Measurements from ENCODE around the gene SDR39U1.

Gene SDR39U1

GRCh38 chr14:24463017-24463883 is 20.7 kb upstream of the SDR39U1 start:
- no peaks in the 10 kb centered on the region for H3K9me3 ChIP-seq (ENCODE audit: insufficient read depth, low read depth, low read length)
- H2BK5ac ChIP-seq (ENCODE audit: low read depth, low read length, poor library complexity) = no peak overlapping the region
- no peaks in the 10 kb centered on the region for H3K4me1 ChIP-seq (ENCODE audit: control insufficient read depth in 1 of 2, insufficient read depth in 2 of 2, low read length in 2 of 2)
- no peak overlapping the region for H3K23ac ChIP-seq (ENCODE audit: low read length)
- no peak overlapping the region for H3K14ac ChIP-seq (ENCODE audit: low read length)
- no peaks in the 10 kb centered on the region for H3K79me1 ChIP-seq (ENCODE audit: low read length)
- H4K8ac ChIP-seq (ENCODE audit: low read depth, low read length) = no peak overlapping the region
- H2BK120ac ChIP-seq (ENCODE audit: insufficient read depth, low read length, poor library complexity) = no peak overlapping the region
- no peak overlapping the region for H4K91ac ChIP-seq (ENCODE audit: low read depth, low read length)
- H3K27ac ChIP-seq (ENCODE audit: low read depth, low read length) = no peak overlapping the region
- WGBS (ENCODE audit: extremely low coverage, insufficient coverage, insufficient read length) = no CpG with 5 or more reads among the region's 5 CpGs
- no peak for DNase-seq
- no peak overlapping the region for H2AK5ac ChIP-seq (ENCODE audit: low read length)
- H2BK12ac ChIP-seq (ENCODE audit: low read length) = no peak overlapping the region
- H3K9ac ChIP-seq (ENCODE audit: low read length) = no peak overlapping the region
- H3K4me2 ChIP-seq (ENCODE audit: low read length) = no peak overlapping the region
- H3K4ac ChIP-seq (ENCODE audit: low read depth, low read length) = no peak overlapping the region
- H3K27me3 ChIP-seq (ENCODE audit: insufficient read depth, low read length) = no peaks in the 10 kb centered on the region
- H3K36me3 ChIP-seq (ENCODE audit: control insufficient read depth in 1 of 2, insufficient read depth in 2 of 2, low read length in 2 of 2) = no peaks in the 10 kb centered on the region
- H2AFZ ChIP-seq (ENCODE audit: insufficient read depth, low read length, poor library complexity) = no peak overlapping the region
- no peak overlapping the region for H3K4me3 ChIP-seq (ENCODE audit: low read depth, low read length)
- no peaks in the 10 kb centered on the region for H3K79me2 ChIP-seq (ENCODE audit: control insufficient read depth, insufficient read depth, low read length, poor library complexity)
- no peak overlapping the region for H4K12ac ChIP-seq (ENCODE audit: low read depth, low read length)
- H3K18ac ChIP-seq (ENCODE audit: low read length) = no peak overlapping the region

- no peak overlapping the region for H3K4me3 ChIP-seq (ENCODE audit: low read depth, low read length)
- DNase-seq = no peak
- no peaks in the 10 kb centered on the region for H3K27me3 ChIP-seq (ENCODE audit: insufficient read depth, low read length)
- H3K9ac ChIP-seq (ENCODE audit: low read length) = no peak overlapping the region
- H4K91ac ChIP-seq (ENCODE audit: low read depth, low read length) = no peak overlapping the region
- no peak overlapping the region for H3K27ac ChIP-seq (ENCODE audit: low read depth, low read length)
- no peaks in the 10 kb centered on the region for H3K79me2 ChIP-seq (ENCODE audit: control insufficient read depth, insufficient read depth, low read length, poor library complexity)
- H3K18ac ChIP-seq (ENCODE audit: low read length) = no peak overlapping the region
- H3K36me3 ChIP-seq (ENCODE audit: control insufficient read depth in 1 of 2, insufficient read depth in 2 of 2, low read length in 2 of 2) = no peaks in the 10 kb centered on the region
- no peak overlapping the region for H2BK120ac ChIP-seq (ENCODE audit: insufficient read depth, low read length, poor library complexity)
- no peak overlapping the region for H3K14ac ChIP-seq (ENCODE audit: low read length)
- no peaks in the 10 kb centered on the region for H3K4me1 ChIP-seq (ENCODE audit: control insufficient read depth in 1 of 2, insufficient read depth in 2 of 2, low read length in 2 of 2)
- H3K79me1 ChIP-seq (ENCODE audit: low read length) = no peaks in the 10 kb centered on the region
- no peak overlapping the region for H2AFZ ChIP-seq (ENCODE audit: insufficient read depth, low read length, poor library complexity)
- H3K4me2 ChIP-seq (ENCODE audit: low read length) = no peak overlapping the region
- no peak overlapping the region for H2AK5ac ChIP-seq (ENCODE audit: low read length)
- no peak overlapping the region for H4K8ac ChIP-seq (ENCODE audit: low read depth, low read length)
- no peak overlapping the region for H4K12ac ChIP-seq (ENCODE audit: low read depth, low read length)
- no peak overlapping the region for H2BK5ac ChIP-seq (ENCODE audit: low read depth, low read length, poor library complexity)
- no peak overlapping the region for H3K23ac ChIP-seq (ENCODE audit: low read length)
- peaks cover 2% of the 10 kb centered on the region for H3K9me3 ChIP-seq (ENCODE audit: insufficient read depth, low read depth, low read length)
- no peak overlapping the region for H3K4ac ChIP-seq (ENCODE audit: low read depth, low read length)
- no peak overlapping the region for H2BK12ac ChIP-seq (ENCODE audit: low read length)
Observed at GRCh38 chr14:24461336-24461735, 18.8 kb upstream of the SDR39U1 start.

DNA sequence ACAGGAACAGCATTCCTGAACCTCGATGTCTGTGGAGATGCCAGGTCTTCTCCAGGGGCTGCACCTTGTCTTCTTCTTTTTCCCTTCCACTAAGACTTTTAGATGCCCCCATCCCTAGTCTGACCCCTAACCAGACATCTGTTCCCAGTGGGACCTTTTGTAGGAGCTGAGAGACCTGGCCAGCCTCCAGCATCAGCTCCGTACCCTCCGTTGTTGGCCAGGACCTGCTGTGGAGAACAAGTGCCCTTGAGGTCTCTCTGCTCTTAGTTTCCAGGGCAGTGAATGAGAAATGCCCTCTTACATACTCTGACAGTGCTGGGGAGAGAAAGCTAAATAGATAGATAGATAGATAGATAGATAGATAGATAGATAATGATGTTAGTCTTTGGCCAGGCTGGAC is 16.8 kb upstream of the SDR39U1 start:
- Histone ChIP-seq H3K4me3 (ENCODE audit: low read depth, low read length) (no peak overlapping the region), H3K4me1 (ENCODE audit: control insufficient read depth in 1 of 2, insufficient read depth in 2 of 2, low read length in 2 of 2) (no peaks in the 10 kb centered on the region), H4K12ac (ENCODE audit: low read depth, low read length) (no peak overlapping the region), H3K79me2 (ENCODE audit: control insufficient read depth, insufficient read depth, low read length, poor library complexity) (no peaks in the 10 kb centered on the region), H2AK5ac (ENCODE audit: low read length) (no peak overlapping the region), H3K27ac (ENCODE audit: low read depth, low read length) (no peak overlapping the region), H3K36me3 (ENCODE audit: control insufficient read depth in 1 of 2, insufficient read depth in 2 of 2, low read length in 2 of 2) (peaks cover 0 to 1% of the 10 kb centered on the region in 2 experiments), H3K23ac (ENCODE audit: low read length) (no peak overlapping the region), H3K18ac (ENCODE audit: low read length) (no peak overlapping the region), H2AFZ (ENCODE audit: insufficient read depth, low read length, poor library complexity) (no peak overlapping the region), H3K14ac (ENCODE audit: low read length) (no peak overlapping the region), H3K27me3 (ENCODE audit: insufficient read depth, low read length) (no peaks in the 10 kb centered on the region), H2BK5ac (ENCODE audit: low read depth, low read length, poor library complexity) (no peak overlapping the region), H2BK12ac (ENCODE audit: low read length) (no peak overlapping the region), H2BK120ac (ENCODE audit: insufficient read depth, low read length, poor library complexity) (no peak overlapping the region), H4K8ac (ENCODE audit: low read depth, low read length) (no peak overlapping the region), H3K9ac (ENCODE audit: low read length) (no peak overlapping the region), H3K4me2 (ENCODE audit: low read length) (no peak overlapping the region), H3K79me1 (ENCODE audit: low read length) (no peaks in the 10 kb centered on the region), H4K91ac (ENCODE audit: low read depth, low read length) (no peak overlapping the region), H3K9me3 (ENCODE audit: insufficient read depth, low read depth, low read length) (peaks cover 3% of the 10 kb centered on the region), H3K4ac (ENCODE audit: low read depth, low read length) (no peak overlapping the region)
- DNase-seq = no peak
- no CpG with 5 or more reads among the region's 3 CpGs for WGBS (ENCODE audit: extremely low coverage, insufficient coverage, insufficient read length)

DNA sequence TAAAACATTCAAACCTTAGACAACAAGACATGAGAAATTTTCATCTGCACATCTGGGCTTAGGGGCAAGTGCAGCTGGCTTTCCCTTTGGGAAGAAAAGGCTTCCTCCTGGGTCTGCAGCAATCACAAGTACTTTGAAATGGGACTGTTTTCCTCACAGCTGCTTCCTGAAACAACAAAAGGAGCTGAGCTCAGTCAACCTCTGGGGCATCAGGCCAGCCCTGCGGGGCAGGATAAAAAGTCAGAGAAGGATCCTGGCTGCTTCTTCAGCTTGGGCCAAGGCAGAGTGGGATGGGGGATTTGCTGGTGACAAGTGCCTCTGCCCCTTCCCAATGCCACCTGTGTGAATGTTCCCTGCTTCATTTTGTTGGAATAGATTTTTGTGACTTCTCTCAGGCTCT is 16.2 kb upstream of the SDR39U1 start:
- Histone ChIP-seq H3K9ac (ENCODE audit: low read length) (no peak overlapping the region), H4K91ac (ENCODE audit: low read depth, low read length) (no peak overlapping the region), H3K9me3 (ENCODE audit: insufficient read depth, low read depth, low read length) (peaks cover 3% of the 10 kb centered on the region), H3K14ac (ENCODE audit: low read length) (no peak overlapping the region), H2BK5ac (ENCODE audit: low read depth, low read length, poor library complexity) (no peak overlapping the region), H3K27ac (ENCODE audit: low read depth, low read length) (no peak overlapping the region), H2BK120ac (ENCODE audit: insufficient read depth, low read length, poor library complexity) (no peak overlapping the region), H2BK12ac (ENCODE audit: low read length) (no peak overlapping the region), H3K79me2 (ENCODE audit: control insufficient read depth, insufficient read depth, low read length, poor library complexity) (no peaks in the 10 kb centered on the region), H2AK5ac (ENCODE audit: low read length) (no peak overlapping the region), H3K27me3 (ENCODE audit: insufficient read depth, low read length) (no peaks in the 10 kb centered on the region), H3K79me1 (ENCODE audit: low read length) (no peaks in the 10 kb centered on the region), H3K23ac (ENCODE audit: low read length) (no peak overlapping the region), H3K4me2 (ENCODE audit: low read length) (no peak overlapping the region), H4K12ac (ENCODE audit: low read depth, low read length) (no peak overlapping the region), H2AFZ (ENCODE audit: insufficient read depth, low read length, poor library complexity) (no peak overlapping the region), H3K36me3 (ENCODE audit: control insufficient read depth in 1 of 2, insufficient read depth in 2 of 2, low read length in 2 of 2) (peaks cover under 1 to 1% of the 10 kb centered on the region in 2 experiments), H3K4me3 (ENCODE audit: low read depth, low read length) (no peak overlapping the region), H3K18ac (ENCODE audit: low read length) (no peak overlapping the region), H3K4me1 (ENCODE audit: control insufficient read depth in 1 of 2, insufficient read depth in 2 of 2, low read length in 2 of 2) (no peaks in the 10 kb centered on the region), H3K4ac (ENCODE audit: low read depth, low read length) (no peak overlapping the region), H4K8ac (ENCODE audit: low read depth, low read length) (no peak overlapping the region)
- no peak for DNase-seq
- no CpG with 5 or more reads among the region's 1 CpG for WGBS (ENCODE audit: extremely low coverage, insufficient coverage, insufficient read length)
